SKM-1 treated with dmso at 0.1 percent for 144 hours (cell line): ENCODE results near the gene MCF2L2.
A peak's percentile ranks its signal among the peaks of the same experiment; 100 is the strongest.
"Not testable (repeated sequence)": the region's sequence is repeated elsewhere in the genome, so short reads cannot be mapped to it uniquely, and the experiment has no call there.

Experiments used
- DNase-seq: peaks from one replicate; lab custom pipeline; 2025; ENCODE audit not compliant: unreplicated experiment; lab: John Stamatoyannopoulos, UW

MCF2L2 gene

GRCh38 chr3:183182073-183182472 is 246.3 kb downstream of the MCF2L2 start:
- no peak for DNase-seq

- no peak for DNase-seq
Measured at GRCh38 chr3:183181606-183182005, 246.8 kb downstream of the MCF2L2 start.

GRCh38 chr3:183180784-183181295 is 247.6 kb downstream of the MCF2L2 start:
- no peak for DNase-seq

GRCh38 chr3:183180110-183180783 is 248.2 kb downstream of the MCF2L2 start:
- DNase-seq = no peak

- DNase-seq = not testable (repeated sequence)
Measured at GRCh38 chr3:183179550-183179908, 248.9 kb downstream of the MCF2L2 start.

GRCh38 chr3:183178833-183179549 is 249.4 kb downstream of the MCF2L2 start:
- DNase-seq = peak; percentile 29

GRCh38 chr3:183178512-183178832 is 249.9 kb downstream of the MCF2L2 start:
- DNase-seq = no peak

- peak; percentile 27 for DNase-seq
Measured at GRCh38 chr3:183172051-183172639, 256.3 kb downstream of the MCF2L2 start.

- DNase-seq = not testable (repeated sequence)
Measured at GRCh38 chr3:183167975-183168374, 260.4 kb downstream of the MCF2L2 start.

- DNase-seq = no peak
Measured at GRCh38 chr3:183163563-183163962, 264.9 kb downstream of the MCF2L2 start.

GRCh38 chr3:183161552-183162336 is 266.7 kb downstream of the MCF2L2 start:
- DNase-seq = peak; percentile 7

- DNase-seq = no peak
Measured at GRCh38 chr3:183160616-183161015, 267.8 kb downstream of the MCF2L2 start.

GRCh38 chr3:183159333-183159732 is 269.1 kb downstream of the MCF2L2 start:
- DNase-seq = no peak

GRCh38 chr3:183158551-183159006 is 269.8 kb downstream of the MCF2L2 start:
- no peak for DNase-seq

GRCh38 chr3:183158113-183158512 is 270.3 kb downstream of the MCF2L2 start:
- DNase-seq = no peak

GRCh38 chr3:183156266-183156665 is 272.2 kb downstream of the MCF2L2 start:
- DNase-seq = no peak

GRCh38 chr3:183155499-183155898 is 272.9 kb downstream of the MCF2L2 start:
- DNase-seq = no peak

GRCh38 chr3:183153210-183153950 is 275.0 kb downstream of the MCF2L2 start:
- no peak for DNase-seq

GRCh38 chr3:183151821-183152351 is 276.5 kb downstream of the MCF2L2 start:
- DNase-seq = peak; percentile 88

GRCh38 chr3:183151086-183151485 is 277.3 kb downstream of the MCF2L2 start:
- no peak for DNase-seq
